Measurements from ENCODE around the gene CRACR2B. TPM values are rescaled to one million over a fixed set of nuclear protein-coding genes. Genes with fewer than 3 reads are reported as not detected.

Gene CRACR2B
- total and polyA plus RNA-seq, 2 of the 13 experiments (the other 11 are each of a cell fraction or from before 2014, with no cell fraction given): 14.9 to 21.0 TPM

- no peak overlapping the region for H2AFZ ChIP-seq (ENCODE audit: low read length)
- H3K9me3 ChIP-seq (ENCODE audit: low read length): no peaks in the 10 kb centered on the region
- 92% methylated on average over 7 of the region's 9 CpGs for WGBS (ENCODE audit: low lambda C conversion rate)
- ChIA-PET CTCF (ENCODE audit: low intra/inter-chr PET ratio, low total read pairs) (no interaction called here), POLR2A (no interaction called here)
- no peak overlapping the region for H3K4me2 ChIP-seq (ENCODE audit: low read depth, low read length)
- no peaks in the 10 kb centered on the region for H4K20me1 ChIP-seq (ENCODE audit: insufficient read depth, low read length)
- no peak for FAIRE-seq
- in situ Hi-C loops (cut with HindIII; ENCODE audit: extremely low pct_ligation_motif_present, low pct_unique_long_range_greater_than_20kb) (no loop called here), intact Hi-C loops (cut with micrococcal nuclease; ENCODE audit: unreplicated experiment) (no loop called here)
- no TSS peak for BruUV-seq (replicated peaks)
- H3K4me1 ChIP-seq (ENCODE audit: insufficient read depth, low read length): 0 out of 2 replicates have a peak, but pooled peaks cover 8% of the 10 kb centered on the region
- TF ChIP-seq RBAK (CRISPR knock-in tag; IDR thresholded peaks at IDR 0.05) (no peak), MTF1 (CRISPR knock-in tag; IDR thresholded peaks at IDR 0.05) (no peak), ZNF17 (CRISPR knock-in tag; IDR thresholded peaks at IDR 0.05) (no peak), BRCA1 (CRISPR knock-in tag; IDR thresholded peaks at IDR 0.05) (no peak)
- H3K4me3 ChIP-seq (replicated peaks in 1 of 3; ENCODE audit: insufficient read depth in 1 of 3, low read depth in 2 of 3, low read length in 3 of 3): no peak overlapping the region
- no peak overlapping the region for H3K9ac ChIP-seq (ENCODE audit: insufficient read depth, low read depth, low read length)
- DNase-seq (ENCODE audit: low spot score): no peak
- H3K27me3 ChIP-seq (ENCODE audit: control insufficient read depth in 1 of 2, insufficient read depth in 2 of 2, low read length in 2 of 2): no peaks in the 10 kb centered on the region
- H3K79me2 ChIP-seq (ENCODE audit: insufficient read depth, low read length): no peaks in the 10 kb centered on the region
- H3K27ac ChIP-seq (ENCODE audit: extremely low read length, insufficient read depth, low read length): no peak overlapping the region
- no peak for ATAC-seq
- H3K36me3 ChIP-seq (replicated peaks in 1 of 2; ENCODE audit: control insufficient read depth in 1 of 2, insufficient read depth in 2 of 2, low read length in 2 of 2): peaks cover 2 to 10% of the 10 kb centered on the region in 2 experiments; a peak in 3 of 5 replicates
These were observed 45.1 kb downstream of the CRACR2B start for GRCh38 chr11:872799-873198.

- no peak overlapping the region for H3K4me2 ChIP-seq (ENCODE audit: low read depth, low read length)
- H3K9ac ChIP-seq (ENCODE audit: insufficient read depth, low read depth, low read length): no peak overlapping the region
- 86% methylated on average over 11 of the region's 12 CpGs for WGBS (ENCODE audit: low lambda C conversion rate)
- peaks cover 2 to 10% of the 10 kb centered on the region in 2 experiments; a peak in 3 of 5 replicates for H3K36me3 ChIP-seq (replicated peaks in 1 of 2; ENCODE audit: control insufficient read depth in 1 of 2, insufficient read depth in 2 of 2, low read length in 2 of 2)
- intact Hi-C loops (cut with micrococcal nuclease; ENCODE audit: unreplicated experiment): no loop called here
- ChIA-PET POLR2A (no interaction called here), CTCF (ENCODE audit: low intra/inter-chr PET ratio, low total read pairs) (no interaction called here)
- no peaks in the 10 kb centered on the region for H3K79me2 ChIP-seq (ENCODE audit: insufficient read depth, low read length)
- 0 out of 2 replicates have a peak, but pooled peaks cover 8% of the 10 kb centered on the region for H3K4me1 ChIP-seq (ENCODE audit: insufficient read depth, low read length)
- H4K20me1 ChIP-seq (ENCODE audit: insufficient read depth, low read length): no peaks in the 10 kb centered on the region
- no peak overlapping the region for H2AFZ ChIP-seq (ENCODE audit: low read length)
- no peaks in the 10 kb centered on the region for H3K27me3 ChIP-seq (ENCODE audit: control insufficient read depth in 1 of 2, insufficient read depth in 2 of 2, low read length in 2 of 2)
- FAIRE-seq: no peak
- no peak for DNase-seq (ENCODE audit: low spot score)
- ATAC-seq: no peak
- H3K4me3 ChIP-seq (replicated peaks in 1 of 3; ENCODE audit: insufficient read depth in 1 of 3, low read depth in 2 of 3, low read length in 3 of 3): no peak overlapping the region
- in situ Hi-C loops (cut with HindIII; ENCODE audit: extremely low pct_ligation_motif_present, low pct_unique_long_range_greater_than_20kb): no loop called here
- H3K9me3 ChIP-seq (ENCODE audit: low read length): no peaks in the 10 kb centered on the region
- H3K27ac ChIP-seq (ENCODE audit: extremely low read length, insufficient read depth, low read length): no peak overlapping the region
- BruUV-seq (replicated peaks): no TSS peak
- TF ChIP-seq THAP11 (CRISPR knock-in tag; IDR thresholded peaks at IDR 0.05) (no peak), ZBTB43 (CRISPR knock-in tag; conservative IDR thresholded peaks at IDR 0.05) (no peak), ONECUT2 (CRISPR knock-in tag; IDR thresholded peaks at IDR 0.05) (no peak), ZC3H13 (CRISPR knock-in tag; IDR thresholded peaks at IDR 0.05) (no peak), NR2F6 (IDR thresholded peaks at IDR 0.05) (no peak), NR2F6 (CRISPR knock-in tag; IDR thresholded peaks at IDR 0.05) (no peak), ZNF800 (CRISPR knock-in tag; IDR thresholded peaks at IDR 0.05) (no peak), FOXK1 (CRISPR knock-in tag; IDR thresholded peaks at IDR 0.05; ENCODE audit: borderline replicate concordance, low read depth) (no peak), ZBTB2 (CRISPR knock-in tag; IDR thresholded peaks at IDR 0.05; ENCODE audit: low read depth) (no peak), ZNF597 (CRISPR knock-in tag; IDR thresholded peaks at IDR 0.05) (no peak), SYNCRIP (IDR thresholded peaks at IDR 0.05; ENCODE audit: insufficient read depth, low read depth, low read length) (no peak)
These were observed 46.0 kb downstream of the CRACR2B start for GRCh38 chr11:873706-874105.

Measured in HepG2 (cell line).